Dermis blood vessel endothelial cell (primary cell): ENCODE measurements around the gene GOLT1A. TPM values are rescaled to one million over a fixed set of nuclear protein-coding genes. Genes with fewer than 3 reads are reported as not detected.
A peak's percentile ranks its signal among the peaks of the same experiment; 100 is the strongest.

Experiments
- DNase-seq: peaks from one replicate; pipeline ENCODE4 v3.0.0; 2010
- total RNA-seq: library from RNA; depleted of rRNA; stranded (reverse); fragments of >200 nt; gene quantifications from 2 replicates; pipeline ENCODE4 v1.2.3, GENCODE V29; 2014

Gene GOLT1A, protein sequence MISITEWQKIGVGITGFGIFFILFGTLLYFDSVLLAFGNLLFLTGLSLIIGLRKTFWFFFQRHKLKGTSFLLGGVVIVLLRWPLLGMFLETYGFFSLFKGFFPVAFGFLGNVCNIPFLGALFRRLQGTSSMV
- not detected in 2 replicates for total RNA-seq

DNA sequence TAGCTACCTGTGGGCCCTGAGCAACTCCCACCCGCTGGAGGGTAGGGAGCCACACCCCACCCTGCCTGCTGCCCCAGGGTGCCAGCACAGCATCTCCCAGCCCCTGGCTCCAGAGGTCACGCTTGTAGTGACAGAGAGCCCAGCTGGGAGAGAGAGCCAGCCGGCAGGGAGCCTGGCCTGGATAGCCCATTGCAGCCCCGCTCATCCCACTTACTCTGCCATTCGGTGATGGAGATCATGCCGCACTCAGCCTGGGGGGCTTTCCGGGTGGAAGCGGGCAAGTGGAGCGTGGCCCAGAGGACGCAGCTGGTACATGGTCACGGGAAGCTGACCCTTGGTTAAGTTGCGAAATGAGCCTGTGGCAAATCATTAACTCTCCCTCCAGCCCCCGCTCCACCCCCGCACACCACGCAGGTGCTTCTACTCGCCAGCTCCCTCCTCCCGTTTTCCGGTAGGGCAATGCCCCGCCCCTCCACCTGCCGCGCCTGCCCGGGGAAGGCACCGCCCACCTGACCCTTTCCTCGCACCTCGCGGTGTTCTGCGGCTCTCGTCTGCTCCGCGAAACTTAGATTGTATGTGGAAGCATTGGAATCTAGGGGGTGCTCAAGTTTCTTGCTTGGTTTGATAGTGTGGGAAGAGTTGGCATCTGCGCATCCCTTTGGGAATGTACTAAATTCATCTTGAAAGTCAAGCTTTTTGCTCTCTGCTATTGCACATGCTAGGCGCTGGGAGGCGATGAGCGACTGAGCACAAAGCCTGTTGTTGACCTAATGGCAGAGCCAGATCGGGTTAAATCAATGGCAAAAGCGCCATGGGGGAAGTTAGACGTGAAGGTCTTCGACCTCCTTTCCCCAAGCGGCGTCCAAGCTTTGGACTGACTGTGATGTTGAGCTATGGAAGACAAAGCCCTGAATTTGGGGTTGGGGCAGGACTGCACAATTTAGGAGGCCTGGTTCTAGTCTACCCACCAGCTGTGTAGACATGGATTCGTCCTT is at the start of gene GOLT1A:
GOLT1A (minus strand) TSS at position 321 of the 995 bp plus-strand sequence; CDS start at position 239, 82 bp downstream.
- DNase-seq: peak; percentile 84

DNA sequence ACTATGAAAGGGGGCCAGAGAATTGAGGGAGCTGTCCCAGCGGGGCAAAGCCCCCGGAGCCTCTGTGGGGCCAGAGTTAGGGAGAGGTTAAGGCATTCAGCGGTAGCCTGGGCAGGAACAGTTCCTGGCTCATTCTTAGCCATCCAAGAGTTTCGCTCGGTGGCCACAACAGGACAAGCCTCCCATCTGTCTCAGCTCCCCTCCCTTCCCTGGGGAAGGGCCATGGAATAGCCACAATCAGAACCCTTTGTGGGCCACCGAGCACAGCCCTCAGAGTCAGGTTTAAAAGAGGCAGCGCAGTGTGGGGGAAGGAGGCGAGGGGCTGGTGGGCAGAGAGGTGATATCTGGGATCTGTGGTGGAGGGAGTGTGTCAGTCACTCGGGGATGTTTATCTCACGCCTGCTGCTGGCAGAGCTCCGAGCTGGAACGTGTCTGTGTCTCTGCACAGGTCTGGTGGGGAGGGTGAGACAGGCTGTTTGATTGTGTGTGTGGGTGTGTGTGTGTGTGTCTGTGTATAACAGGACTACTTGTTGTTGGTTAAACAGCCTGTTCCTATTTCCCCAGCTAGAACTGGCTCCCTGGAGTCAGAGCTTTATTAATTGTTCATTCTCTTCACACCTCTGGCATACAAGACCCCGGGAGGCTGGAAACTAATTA is 49.6 kb upstream of the GOLT1A start:
- peak; percentile 18 for DNase-seq

DNA sequence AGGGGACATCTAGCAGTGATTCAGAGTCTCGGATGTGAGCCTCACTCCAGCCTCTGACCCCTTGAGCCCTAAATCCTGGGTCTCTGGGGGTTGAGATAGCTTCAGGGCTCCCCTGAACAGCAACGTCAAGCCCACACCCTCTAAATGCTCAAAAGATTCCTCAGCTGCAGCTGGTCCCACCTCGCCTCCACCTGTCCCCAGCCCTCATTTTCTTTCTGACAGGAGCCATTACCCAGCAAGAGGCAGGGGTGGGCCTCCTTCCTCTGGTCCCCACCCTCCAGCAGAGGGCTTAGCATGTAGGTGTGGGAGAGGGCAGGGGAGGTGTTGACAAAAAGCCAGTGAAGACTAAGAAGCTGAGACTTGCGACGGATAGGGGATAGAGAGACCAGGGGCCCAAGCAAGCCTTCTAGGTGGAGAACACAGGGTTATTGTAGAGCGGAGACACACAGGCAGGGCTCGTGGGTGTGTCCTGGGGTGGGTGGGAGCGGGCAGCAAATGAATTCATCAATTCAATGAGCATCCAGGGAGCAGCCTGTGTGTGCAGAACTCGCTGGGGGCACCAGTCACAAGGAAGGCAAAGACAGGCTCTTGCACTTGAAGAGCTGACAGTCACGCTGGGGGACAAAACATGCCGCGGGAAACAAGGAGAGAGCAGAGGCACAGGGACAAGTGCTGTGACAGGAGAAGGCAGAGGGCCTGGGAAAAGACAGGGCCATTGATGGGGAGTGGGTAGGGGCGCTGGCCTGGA is 48.9 kb upstream of the GOLT1A start:
- DNase-seq: no peak

DNA sequence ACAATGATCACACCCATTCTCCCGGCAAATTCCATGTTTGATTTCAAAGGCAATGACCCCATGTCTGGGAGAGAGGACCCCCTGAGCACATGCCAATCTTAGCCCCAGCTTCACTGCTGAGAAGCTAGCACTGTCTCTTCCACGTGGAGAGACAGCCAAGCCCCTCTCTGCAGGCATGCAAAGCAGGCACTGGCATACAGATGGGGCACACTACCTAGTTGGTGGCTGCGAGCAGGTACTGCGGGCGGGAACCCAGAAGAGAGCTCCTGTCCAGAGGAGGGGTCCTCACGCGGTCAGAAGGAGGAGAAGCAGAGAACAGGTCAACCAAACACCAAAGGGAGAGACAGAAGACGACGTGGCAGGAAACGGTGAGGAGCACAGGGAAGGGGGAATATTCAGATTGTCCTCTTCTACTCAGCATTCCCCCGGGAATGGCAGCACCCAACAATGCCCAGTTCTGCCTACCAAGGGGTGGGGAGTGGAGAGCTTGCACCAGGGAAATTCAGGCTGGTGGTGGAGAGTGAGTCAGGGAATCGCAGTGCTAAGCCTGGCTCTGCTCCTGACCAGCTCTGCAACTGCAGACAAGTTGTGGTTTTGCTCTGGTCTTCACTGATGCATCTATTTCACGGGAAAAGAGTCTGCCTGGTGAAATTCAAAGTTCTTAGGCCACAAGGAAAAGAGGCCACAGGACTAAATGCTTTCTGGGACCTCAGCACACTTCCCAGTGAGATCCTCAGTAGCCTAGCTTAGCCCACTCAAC is 48.1 kb upstream of the GOLT1A start:
- DNase-seq: no peak

DNA sequence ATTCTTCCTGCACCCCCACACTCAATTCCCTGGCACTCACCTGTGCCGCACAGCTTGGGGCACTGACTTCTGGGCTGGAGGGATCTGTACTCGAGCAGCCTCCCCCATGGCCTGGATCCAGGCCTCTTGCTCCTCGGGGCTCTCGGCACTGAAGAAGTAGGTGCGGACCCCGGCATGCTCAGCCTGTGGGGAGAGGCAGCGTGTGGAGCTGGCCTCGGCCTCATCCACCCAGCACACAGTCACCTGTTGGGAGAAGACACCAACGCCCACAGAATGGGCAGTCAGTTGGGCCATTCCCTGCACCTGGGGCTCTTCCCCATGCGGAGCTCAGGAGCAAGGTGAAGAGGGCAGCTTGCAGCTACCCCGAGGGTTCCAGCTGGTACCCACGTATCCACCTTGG is 47.5 kb upstream of the GOLT1A start:
- DNase-seq: no peak

DNA sequence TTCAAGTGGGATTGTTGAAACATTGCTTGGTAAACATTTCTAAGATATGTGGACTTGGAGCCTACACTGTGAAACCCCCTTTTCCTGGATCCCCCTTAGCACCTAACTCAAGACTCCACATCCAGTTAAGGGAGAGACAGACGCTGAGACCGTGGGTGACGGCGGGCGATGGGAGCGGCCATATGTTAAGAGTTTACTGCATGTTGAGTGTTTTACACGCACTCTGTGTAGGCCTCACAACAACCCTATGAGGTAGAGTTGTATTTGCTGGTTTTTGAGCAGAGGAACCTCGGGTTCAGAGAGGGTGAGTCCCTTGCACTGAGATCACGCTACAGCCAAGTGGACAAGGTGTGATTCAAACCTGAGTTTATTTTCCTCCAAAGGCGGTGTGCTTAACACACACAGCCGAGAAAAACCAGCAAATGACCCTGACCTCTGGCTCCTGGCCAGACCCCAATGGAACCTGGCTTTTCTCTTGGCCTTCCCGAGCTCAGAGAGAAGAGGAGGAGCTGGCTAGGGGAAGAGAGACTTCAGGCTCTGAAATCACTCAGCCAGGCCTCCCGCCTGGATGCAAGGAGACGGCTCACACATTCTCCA is 46.9 kb upstream of the GOLT1A start:
- DNase-seq: no peak

DNA sequence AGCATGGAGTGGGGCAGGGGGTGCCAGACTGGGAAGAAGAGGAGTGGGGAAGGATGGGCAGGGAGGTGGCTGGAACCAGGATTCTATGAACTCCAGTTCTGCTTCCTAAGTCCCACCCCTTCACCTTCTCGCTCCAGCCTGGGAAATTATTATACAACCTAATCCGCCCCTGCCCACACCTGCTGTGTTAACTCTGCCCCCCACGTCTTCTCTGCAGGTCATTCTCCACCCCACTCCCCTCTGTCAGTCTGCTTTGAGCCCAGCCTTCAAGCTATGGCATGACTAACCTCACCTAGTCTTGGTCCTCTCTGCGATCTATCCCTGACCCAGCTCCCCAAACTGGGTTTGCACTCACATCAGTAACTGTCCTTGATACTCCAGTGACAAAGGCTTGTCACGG is 46.0 kb upstream of the GOLT1A start:
- no peak for DNase-seq

DNA sequence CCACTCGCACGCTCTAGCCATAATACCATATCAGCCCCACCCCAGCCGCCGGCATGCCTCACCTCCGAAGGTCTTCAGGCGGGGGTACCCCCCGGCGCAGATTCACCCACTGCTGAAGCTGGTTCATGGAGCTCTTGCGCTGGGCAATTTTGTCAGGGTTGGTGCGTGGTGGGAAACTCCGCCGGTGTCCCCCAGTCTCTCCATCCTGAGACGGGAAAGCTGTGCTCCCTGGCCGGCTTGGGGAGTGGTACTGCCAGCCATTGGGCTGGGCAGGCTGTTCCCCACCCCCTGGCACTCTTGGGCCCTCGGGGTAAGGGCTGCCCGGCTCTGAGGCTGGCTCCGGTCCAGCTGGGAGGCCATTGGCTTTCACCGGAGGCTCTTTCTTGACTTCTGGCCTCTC is 45.4 kb upstream of the GOLT1A start:
- DNase-seq: no peak

DNA sequence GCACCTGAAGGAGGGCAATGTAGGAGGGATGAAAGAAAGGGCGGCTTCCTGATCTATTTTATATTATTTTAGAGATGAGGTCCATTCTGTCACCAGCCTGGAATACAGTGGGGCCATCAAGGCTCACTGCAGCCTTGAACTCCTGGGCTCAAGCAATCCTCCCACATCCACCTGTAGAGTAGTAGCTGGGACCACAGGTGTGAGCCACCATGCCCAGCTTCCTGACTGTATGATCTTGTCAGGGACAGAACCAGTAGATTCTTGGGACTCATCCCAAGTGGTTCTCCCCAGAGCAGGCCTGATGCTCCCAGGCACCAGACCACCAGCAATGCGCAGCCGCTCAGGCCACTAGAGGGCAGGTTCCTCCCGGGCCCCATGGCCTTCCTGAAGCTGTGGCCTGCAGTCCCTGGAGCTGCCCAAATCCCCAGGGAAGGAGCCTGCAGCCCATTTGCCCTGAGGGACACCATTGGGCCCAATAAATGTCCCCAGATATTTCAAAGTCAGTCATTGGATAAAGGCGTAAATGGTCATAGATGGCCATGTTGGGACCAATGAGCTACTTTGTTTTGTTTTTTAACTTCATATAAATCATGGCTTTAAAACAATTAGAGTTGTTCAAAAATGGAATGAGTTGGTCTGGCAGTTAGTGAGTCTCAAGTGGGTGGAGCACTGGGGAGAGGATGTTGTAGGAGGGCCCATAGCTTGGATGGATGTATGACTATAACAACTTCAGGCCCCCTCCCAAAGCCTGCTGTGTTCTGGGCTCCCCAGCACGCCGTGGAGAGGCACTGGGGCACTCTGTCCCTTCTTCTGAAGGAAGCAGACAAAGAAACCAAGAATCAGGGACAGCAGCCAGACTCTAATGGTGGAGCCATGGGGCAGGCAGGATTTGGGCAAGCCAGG is 44.7 kb upstream of the GOLT1A start:
- DNase-seq: peak; percentile 77

DNA sequence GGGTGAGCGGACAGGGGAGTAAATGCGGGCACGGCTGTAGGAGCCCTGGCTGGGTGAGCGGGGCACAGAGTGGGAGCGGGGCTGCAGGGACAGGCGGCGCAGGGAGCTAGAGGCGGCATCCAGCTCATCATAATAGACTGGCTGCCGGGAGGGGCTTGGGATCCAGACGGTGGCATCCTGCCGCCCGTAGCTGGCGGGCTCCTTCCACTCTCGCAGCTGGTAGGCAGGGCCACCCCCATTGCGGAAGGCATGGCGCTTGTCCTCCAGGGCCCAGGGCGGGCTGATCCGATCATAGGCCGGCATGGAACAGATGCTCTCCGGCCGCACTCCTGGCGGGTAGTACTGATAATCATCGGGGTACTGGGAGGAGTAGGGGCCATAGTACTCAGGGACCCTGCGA is 43.7 kb upstream of the GOLT1A start:
- no peak for DNase-seq

DNA sequence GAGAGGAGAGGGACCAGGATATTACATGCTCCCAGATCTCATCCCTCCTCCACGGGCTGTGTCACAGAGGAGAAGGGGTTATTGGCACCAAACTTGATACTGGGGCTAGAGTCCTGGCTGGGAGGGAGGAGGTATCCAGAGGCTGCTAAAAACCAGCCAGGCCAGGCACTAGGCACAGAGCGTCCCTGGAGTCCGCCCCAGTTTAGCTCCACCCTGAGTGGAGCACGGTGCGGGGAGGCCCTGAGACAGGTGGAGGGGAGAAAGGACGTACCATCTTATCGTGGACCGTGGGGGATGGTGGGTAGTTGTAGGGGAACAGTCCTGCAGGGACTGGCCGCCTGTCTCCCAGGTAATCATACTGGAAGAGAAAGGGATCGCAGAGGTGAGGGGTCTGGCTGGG is 42.7 kb upstream of the GOLT1A start:
- no peak for DNase-seq

DNA sequence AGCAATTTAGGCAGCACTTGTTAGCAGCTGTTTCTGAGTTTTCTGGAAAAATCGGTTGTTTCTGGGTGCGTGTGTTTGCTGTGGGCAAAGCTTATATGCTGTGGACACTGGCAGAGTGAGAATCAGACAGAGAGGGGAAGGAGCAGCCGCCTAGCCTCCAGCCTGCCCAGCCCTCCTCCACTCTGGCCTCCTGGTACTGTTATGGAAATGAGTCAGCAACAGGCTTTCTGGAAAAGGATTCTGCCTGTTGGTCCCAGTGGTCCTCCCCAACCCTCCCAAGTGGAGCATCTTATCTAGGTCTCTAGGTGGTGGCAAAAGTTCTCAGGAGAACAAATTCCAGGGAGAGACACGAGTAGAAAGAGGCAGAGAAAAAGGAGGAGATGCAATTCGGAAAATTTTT is 42.2 kb upstream of the GOLT1A start:
- DNase-seq: peak; percentile 11

DNA sequence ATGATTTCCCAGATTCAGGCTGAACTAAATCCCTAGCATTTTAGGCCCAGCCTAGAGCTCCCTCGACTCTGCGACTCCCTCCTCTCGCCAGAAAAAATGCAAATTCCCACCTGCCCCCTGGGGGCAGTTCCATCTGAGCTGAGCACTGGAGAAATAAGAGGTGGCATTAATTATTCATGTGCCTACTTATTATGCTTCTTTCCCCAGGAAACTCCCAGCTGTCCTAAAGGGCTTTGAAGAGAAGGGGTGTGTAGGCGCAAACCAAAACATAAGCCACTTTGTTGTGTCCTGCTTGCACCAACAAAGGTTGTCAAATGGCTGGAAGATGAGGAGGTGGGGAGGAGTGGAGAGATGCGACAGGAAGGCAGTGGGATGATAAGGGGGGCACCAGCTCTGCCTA is 41.4 kb upstream of the GOLT1A start:
- no peak for DNase-seq

DNA sequence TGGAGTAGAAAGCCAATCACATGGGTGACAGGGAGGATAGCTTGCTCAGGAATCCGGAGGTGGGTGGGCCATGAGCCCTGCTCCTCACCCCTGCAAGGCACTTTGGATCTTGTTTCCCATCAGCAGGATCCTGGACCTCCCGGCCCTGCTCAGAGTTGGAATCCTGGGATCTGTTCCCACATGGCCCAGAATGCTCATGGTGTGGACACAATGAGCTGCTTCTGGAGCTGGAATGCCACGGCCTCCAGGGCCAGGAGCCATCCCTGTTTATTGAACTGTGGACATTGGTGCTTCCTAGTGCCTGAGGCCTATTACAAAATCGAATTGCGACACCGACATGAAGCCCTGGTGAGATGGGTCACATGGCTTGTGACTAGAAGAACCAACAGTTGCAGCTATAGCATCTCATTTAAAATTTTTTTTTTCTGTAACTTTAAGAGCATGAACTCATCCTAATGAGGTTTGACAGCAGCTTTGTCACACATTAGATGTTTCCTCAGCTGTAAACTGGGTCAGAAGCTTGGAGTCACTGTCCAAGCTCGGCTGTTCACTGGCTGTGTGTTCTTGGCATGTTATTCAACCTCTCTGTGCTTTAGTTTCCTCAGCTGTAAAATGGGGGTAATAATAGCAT is 40.4 kb upstream of the GOLT1A start:
- DNase-seq: no peak

DNA sequence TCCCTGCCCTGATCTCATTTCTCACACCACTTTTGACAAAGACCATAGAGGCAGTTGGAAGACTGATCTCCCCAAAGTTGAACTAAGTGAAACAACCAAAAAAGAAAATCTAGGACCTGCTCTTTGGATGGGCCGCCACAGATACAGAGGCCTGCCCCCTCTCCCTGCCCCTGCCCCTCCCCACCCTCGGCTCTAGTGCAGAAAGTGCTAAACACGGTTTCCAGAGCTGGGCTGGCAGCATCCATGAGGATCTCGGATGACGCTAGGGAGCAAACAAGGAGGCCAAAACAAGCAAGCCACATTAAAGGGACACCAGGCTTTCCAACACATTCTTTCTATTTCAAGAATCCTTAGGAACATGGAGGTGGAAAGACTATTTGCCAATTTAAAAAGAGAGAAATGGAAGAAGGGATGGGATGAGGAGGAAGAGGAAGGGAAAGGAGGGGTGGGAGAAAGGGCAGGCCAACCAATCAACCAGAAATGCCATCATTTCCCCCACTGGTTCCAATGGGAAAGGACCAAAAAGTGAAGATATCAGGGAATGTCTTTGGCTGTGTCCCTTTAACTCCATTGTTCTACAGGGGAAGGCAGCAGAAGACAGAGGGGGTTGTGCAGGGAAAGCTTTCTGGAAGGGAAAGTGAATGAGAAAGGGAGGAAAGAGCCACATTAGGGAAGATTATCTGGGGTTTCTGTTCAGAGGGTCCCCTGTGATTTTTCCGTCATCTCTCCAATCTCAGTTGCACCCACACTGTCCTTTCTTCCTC is 38.3 kb upstream of the GOLT1A start:
- DNase-seq: no peak

DNA sequence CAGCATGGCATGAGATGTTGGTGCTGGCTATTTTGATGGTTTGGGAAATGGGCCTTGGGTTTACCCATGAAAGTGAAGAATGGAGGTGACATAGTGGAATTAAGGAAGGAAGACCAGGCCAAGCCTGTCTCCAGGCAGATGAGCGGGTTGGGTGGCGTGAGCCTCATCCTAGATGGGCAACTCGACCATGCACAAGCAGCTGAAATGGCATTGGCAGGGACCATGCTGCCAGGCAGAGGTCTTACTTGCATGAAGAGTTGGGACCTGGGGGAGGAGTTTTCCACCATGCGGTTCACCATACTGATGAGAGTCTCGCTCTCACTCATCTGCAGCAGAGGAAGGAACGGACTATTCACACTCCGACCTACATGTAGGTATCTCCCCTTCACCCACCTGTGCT is 37.5 kb upstream of the GOLT1A start:
- no peak for DNase-seq

DNA sequence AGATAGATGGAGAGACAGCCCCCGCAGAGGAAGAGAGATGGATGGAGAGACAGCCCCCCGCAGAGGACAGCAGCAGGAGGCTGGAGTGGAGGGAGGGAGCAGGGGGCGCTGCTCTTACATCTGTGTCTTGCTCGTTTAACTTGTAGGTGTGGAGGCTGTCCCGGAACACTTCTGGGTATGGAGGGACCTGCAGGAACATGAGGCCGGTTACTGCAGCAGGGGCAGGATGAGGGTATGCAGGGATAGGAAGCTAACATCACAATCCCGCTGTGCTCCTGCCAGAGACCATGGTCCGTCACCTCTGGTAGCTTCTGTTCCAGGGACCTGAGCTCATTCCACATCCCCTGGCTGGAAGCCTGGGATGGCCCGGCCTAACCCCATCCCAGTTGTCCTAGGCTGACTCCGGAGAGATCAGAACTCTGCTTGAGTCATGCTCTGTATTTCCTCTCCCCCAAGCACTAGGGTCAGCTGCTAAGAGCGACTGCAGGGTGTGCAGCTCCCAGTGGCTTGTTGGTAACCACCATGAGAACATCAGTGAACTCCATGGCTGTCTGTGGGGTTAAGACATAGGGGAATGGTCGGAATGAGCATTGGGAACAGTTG is 36.7 kb upstream of the GOLT1A start:
- DNase-seq: no peak

DNA sequence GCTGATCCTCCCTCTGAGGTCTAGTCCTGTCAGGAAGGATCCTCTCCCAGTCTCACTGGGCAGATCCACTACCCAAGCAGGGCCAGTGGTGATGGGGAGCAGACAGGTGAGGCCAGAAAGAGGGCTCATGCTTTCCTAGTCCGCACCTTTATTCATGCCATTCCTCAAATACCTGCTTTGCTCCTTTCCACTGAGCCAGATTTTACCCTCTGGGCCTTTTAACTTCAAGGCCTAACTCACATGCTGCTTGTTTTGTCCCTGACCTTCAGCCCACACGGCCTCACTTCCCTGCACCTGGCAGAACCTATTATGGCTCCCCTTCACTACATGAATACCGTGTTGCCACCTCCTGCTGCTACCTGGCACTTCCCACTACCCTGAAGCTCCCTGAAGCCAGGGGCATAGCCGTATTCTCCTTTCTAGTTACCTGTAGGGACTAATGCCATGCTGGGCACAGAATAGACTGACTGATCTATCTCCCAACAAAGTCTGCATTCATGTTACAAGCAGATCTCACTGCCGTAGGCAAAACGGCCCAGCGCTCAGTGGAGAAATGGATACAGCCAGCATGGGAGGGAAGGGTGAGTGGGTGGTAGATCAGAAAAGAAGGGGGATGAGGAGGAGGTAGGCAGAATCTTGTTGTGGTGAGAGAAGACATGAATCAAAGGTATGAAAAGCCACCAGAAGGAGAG is 36.1 kb upstream of the GOLT1A start:
- DNase-seq: no peak
